K562 (cell line): ENCODE results near the gene CDC23. TPM values are rescaled to one million over a fixed set of nuclear protein-coding genes. Genes with fewer than 3 reads are reported as not detected.

Source experiments
- ATAC-seq: fragments of 200-7000 bp; cut with Tn5 transposase; 3 replicates; pipeline ENCODE4 v1.9.1; 2020; ENCODE audit warnings: moderate library complexity
- BruUV-seq: library from RNA; stranded (reverse); fragments of 400-500 nt; replicated peaks from 2 replicates; lab custom pipeline; 2021; lab: Mats Ljungman, UMichigan
- CTCF ChIA-PET: fragments of 300-600 bp; formaldehyde crosslinking; extraction: SDS; loops from one replicate; lab custom pipeline; 2021; ENCODE audit warnings: low intra/inter-chr PET ratio; lab: Yijun Ruan, JAX
- POLR2A ChIA-PET: fragments of 300-600, 350-650 bp; sonication (Branson Sonifier 250); formaldehyde crosslinking; extraction: SDS; loops from one replicate; lab custom pipeline; 2021; ENCODE audit warnings: antibody characterized with exemption, inconsistent platforms; lab: Yijun Ruan, JAX
- DNase-seq, 4 experiments: peaks; one replicate each; pipeline versions ENCODE4 v3.0.0 to v3.0.0-alpha.2; 2011 to 2018; ENCODE audit warnings: low spot score in 3 of 4, mixed read lengths in 3 of 4; ENCODE audit errors: extremely low read depth in 1 of 4
- FAIRE-seq: peaks from 2 replicates; lab custom pipeline; 2011; peaks lifted over from hg19 to GRCh38; lab: Jason Lieb, UNC
- H2AFZ ChIP-seq: 2 replicates; pipeline ENCODE4 v1.6.0; 2011; ENCODE audit warnings: low read depth, low read length, control low read depth, inconsistent platforms
- H3K27ac ChIP-seq: fragments of 200-600 bp; 3 replicates; pipeline ENCODE4 v1.8.0; 2011; ENCODE audit warnings: low read depth, mild to moderate bottlenecking, control low read depth, inconsistent platforms, low read length, moderate library complexity, mixed read lengths; ENCODE audit errors: extremely low read depth
- H3K27me3 ChIP-seq, 2 experiments: fragments of 300-600 bp in 1 of 2; 2 replicates in 1 of 2; 3 replicates in 1 of 2; pipeline versions ENCODE4 v1.6.0 to v1.8.0; 2011; ENCODE audit warnings: inconsistent platforms in 2 of 2, low read length in 2 of 2, mild to moderate bottlenecking in 1 of 2, mixed read lengths in 1 of 2, moderate library complexity in 1 of 2; ENCODE audit not compliant: control insufficient read depth in 2 of 2, insufficient read depth in 2 of 2
- H3K36me3 ChIP-seq: fragments of 300-600 bp; 3 replicates; pipeline ENCODE4 v1.8.0; 2011; ENCODE audit warnings: mild to moderate bottlenecking, low read length, inconsistent platforms; ENCODE audit not compliant: control insufficient read depth, insufficient read depth
- H3K4me1 ChIP-seq, 2 experiments: fragments of 200-600 bp in 1 of 2; replicated peaks in 1 of 2; 2 replicates in 1 of 2; 3 replicates in 1 of 2; pipeline versions ENCODE4 v1.5.1 to v1.8.0; 2011; ENCODE audit warnings: inconsistent platforms in 2 of 2, low read length in 2 of 2, mild to moderate bottlenecking in 1 of 2, mixed read lengths in 1 of 2, moderate library complexity in 1 of 2; ENCODE audit not compliant: control insufficient read depth in 2 of 2, insufficient read depth in 2 of 2
- H3K4me2 ChIP-seq: 2 replicates; pipeline ENCODE4 v1.6.1; 2011; ENCODE audit warnings: low read length, control low read depth, inconsistent platforms, mixed read lengths; ENCODE audit not compliant: insufficient read depth
- H3K4me3 ChIP-seq: fragments of 200-600 bp; sonication (generic), shearing (Covaris generic); 2 replicates; pipeline ENCODE4 v1.5.1; 2016; ENCODE audit warnings: control low read depth, inconsistent platforms
- H3K79me2 ChIP-seq: fragments of 200-600 bp; 3 replicates; pipeline ENCODE4 v1.8.0; 2011; ENCODE audit warnings: low read length, inconsistent platforms; ENCODE audit not compliant: control insufficient read depth, insufficient read depth
- H3K9ac ChIP-seq, 2 experiments: 2 replicates each; pipeline versions ENCODE4 v1.6.0 to v1.6.1; 2011; ENCODE audit warnings: low read depth in 2 of 2, low read length in 2 of 2, control low read depth in 1 of 2, inconsistent platforms in 1 of 2, mild to moderate bottlenecking in 1 of 2, mixed read lengths in 1 of 2; ENCODE audit not compliant: insufficient read depth in 1 of 2
- H3K9me1 ChIP-seq: one replicate; pipeline ENCODE4 v1.6.0; 2011; ENCODE audit warnings: inconsistent platforms, mild to moderate bottlenecking, low read length, moderate library complexity; ENCODE audit not compliant: control insufficient read depth, insufficient read depth
- H3K9me3 ChIP-seq: replicated peaks from 2 replicates; pipeline ENCODE4 v1.5.1; 2011; ENCODE audit warnings: low read depth, low read length, inconsistent platforms; ENCODE audit not compliant: control insufficient read depth, insufficient read depth
- H4K20me1 ChIP-seq: replicated peaks from 2 replicates; pipeline ENCODE4 v1.6.1; 2011; ENCODE audit warnings: low read length, inconsistent platforms, mixed read lengths; ENCODE audit not compliant: control insufficient read depth, insufficient read depth
- ARHGAP35 ChIP-seq: fragments of 450-650 bp; IDR thresholded peaks from 2 replicates; pipeline ENCODE4 v1.6.1; 2018; ENCODE audit not compliant: partially characterized antibody
- CREBBP ChIP-seq: IDR thresholded peaks from one replicate; pipeline ENCODE4 v1.6.1; 2012; ENCODE audit warnings: low read depth, mild to moderate bottlenecking, control low read depth, inconsistent platforms, low read length
- E2F6 ChIP-seq, 2 experiments: IDR thresholded peaks; 2 replicates each; pipeline ENCODE4 v1.6.1; 2011; ENCODE audit warnings: borderline replicate concordance in 1 of 2, control low read depth in 1 of 2, low read depth in 1 of 2, low read length in 1 of 2, mild to moderate bottlenecking in 1 of 2, mixed read lengths in 1 of 2, moderate library complexity in 1 of 2; ENCODE audit not compliant: insufficient read depth in 1 of 2, insufficient read length in 1 of 2, poor library complexity in 1 of 2, severe bottlenecking in 1 of 2; ENCODE audit errors: extremely low read depth in 1 of 2
- FOXJ3 ChIP-seq: sonication (generic); formaldehyde crosslinking; IDR thresholded peaks from 2 replicates; pipeline ENCODE4 v1.4.0; 2020; ENCODE audit warnings: mild to moderate bottlenecking, missing genetic modification reagents
- MCM5 ChIP-seq: fragments of 450-650 bp; IDR thresholded peaks from 2 replicates; pipeline ENCODE4 v1.6.1; 2016; ENCODE audit warnings: low read depth
- MCM7 ChIP-seq, 2 experiments: fragments of 450-650 bp; IDR thresholded peaks; 2 replicates each; pipeline ENCODE4 v1.6.1; 2016 to 2018
- TAF7 ChIP-seq: fragments of 450-650 bp; IDR thresholded peaks from 2 replicates; pipeline ENCODE4 v1.6.1; 2016; ENCODE audit warnings: missing genetic modification characterization, missing compliant biosample characterization
- ZNF3 ChIP-seq: fragments of 250-450 bp; sonication (Bioruptor Pico); IDR thresholded peaks from 2 replicates; pipeline ENCODE4 v1.5.0; 2021; ENCODE audit warnings: mild to moderate bottlenecking, moderate library complexity
- ZNF445 ChIP-seq: fragments of 250-450 bp; sonication (Bioruptor Pico); IDR thresholded peaks from 2 replicates; pipeline ENCODE4 v1.4.0; 2020; ENCODE audit warnings: low read depth, mild to moderate bottlenecking, moderate library complexity
- ZNF586 ChIP-seq: fragments of 450-650 bp; formaldehyde crosslinking; conservative IDR thresholded peaks from 2 replicates; pipeline ENCODE4 v1.4.0; 2020; ENCODE audit warnings: mild to moderate bottlenecking, moderate library complexity
- ZNF695 ChIP-seq: fragments of 450-650 bp; formaldehyde crosslinking; IDR thresholded peaks from 2 replicates; pipeline ENCODE4 v1.4.0; 2020; ENCODE audit warnings: mild to moderate bottlenecking, moderate library complexity
- whole genome bisulfite sequencing: fragments of 100-300 bp; shearing (Covaris generic); methylation state at CpG from one replicate; pipeline ENCODE4 v1.1.6; 2016; ENCODE audit warnings: low coverage, mixed read lengths; ENCODE audit not compliant: insufficient coverage; ENCODE audit errors: missing lambda C conversion rate; 5-methylcytosine and 5-hydroxymethylcytosine counted together
- in situ Hi-C: fragments of 300-500 bp; cut with MboI; formaldehyde crosslinking; loops from 4 replicates; pipeline ENCODE4 v1.15.0; 2018; ENCODE audit warnings: inconsistent platforms, mixed read lengths
- intact Hi-C: fragments of 100-400 bp; cut with micrococcal nuclease; formaldehyde crosslinking; loops from 2 replicates; pipeline ENCODE4 v1.14.2; 2022
- polyA plus RNA-seq, 8 experiments: library from polyadenylated mRNA; depleted of rRNA in 4 of 8; stranded (reverse) in 5 of 8; unstranded in 3 of 8; fragments of >200 nt; fragmentation: Nextera tagmentation in 2 of 8; fragmentation: Illumina TruSeq in 1 of 8; extraction: Ambion mirVana in 2 of 8; extraction: Trizol in 1 of 8; gene quantifications; 2 replicates each; pipeline versions ENCODE4 v1.2.1 to v1.2.3, GENCODE V29; 2011 to 2014; ENCODE audit warnings: inconsistent platforms in 1 of 8, missing spikeins in 1 of 8
- total RNA-seq, 7 experiments: library from RNA; depleted of rRNA in 6 of 7; stranded (reverse); fragments of >200 nt in 6 of 7; fragmentation: Illumina TruSeq in 2 of 7; extraction: Trizol in 2 of 7; gene quantifications; 2 replicates each; pipeline versions ENCODE4 v1.2.1 to v1.2.3, GENCODE V29; 2011 to 2021; ENCODE audit warnings: low replicate concordance in 1 of 7
- TF ChIP-seq, protein P1 (sequence below): sonication (generic); formaldehyde crosslinking; IDR thresholded peaks from 2 replicates; pipeline ENCODE4 v1.8.0; 2022; ENCODE audit warnings: mild to moderate bottlenecking, missing genetic modification reagents

The CDC23 gene
- total and polyA plus RNA-seq, 9 of the 15 experiments (the other 6 are each of a cell fraction or from before 2014, with no cell fraction given), result 34.5 to 157 (median 65.5) TPM

DNA sequence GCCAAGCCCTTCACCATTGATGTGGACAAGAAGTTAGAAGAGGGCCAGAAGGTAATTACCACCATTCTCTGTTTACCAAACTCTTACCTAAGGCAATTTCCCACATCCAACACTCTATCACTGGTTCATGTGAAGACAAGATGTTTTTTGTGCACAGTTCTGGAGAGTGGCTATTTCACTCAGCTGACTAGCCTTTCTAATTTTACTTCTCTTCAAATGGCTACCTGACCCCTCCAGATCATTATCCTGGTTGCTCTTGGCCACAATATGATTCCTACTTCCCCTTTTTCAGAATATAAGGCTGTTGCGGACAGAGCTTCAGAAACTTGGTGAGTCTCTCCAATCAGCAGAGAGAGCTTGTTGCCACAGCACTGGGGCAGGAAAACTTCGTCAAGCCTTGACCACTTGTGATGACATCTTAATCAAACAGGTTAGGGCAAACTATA is 27.1 kb downstream of the CDC23 start (continued):
- TF ChIP-seq MCM5 (no peak), CREBBP (no peak), TAF7 (no peak)

GRCh38 chr5:138182808-138183207 is 30.3 kb downstream of the CDC23 start:
- no peak for FAIRE-seq
- ChIA-PET CTCF (no interaction called here), POLR2A (interaction anchor here (0.8 to 1.7 kb wide), 3 partner anchors 9 to 280 kb away, joined by 3 to 5 read pairs (median 3); no protein-coding TSS in a partner anchor)
- ATAC-seq, result no peak
- Histone ChIP-seq H3K4me2 (no peak overlapping the region), H3K4me1 (peaks cover 0 to 12% of the 10 kb centered on the region in 2 experiments; a peak in 4 of 5 replicates), H3K36me3 (peaks cover 72% of the 10 kb centered on the region), H3K9ac (no peak overlapping the region), H3K4me3 (no peak overlapping the region), H2AFZ (no peak overlapping the region), H3K27ac (no peak overlapping the region), H4K20me1 (no peaks in the 10 kb centered on the region), H3K79me2 (peaks cover 33% of the 10 kb centered on the region), H3K9me1 (no peaks in the 10 kb centered on the region), H3K27me3 (no peaks in the 10 kb centered on the region), H3K9me3 (no peaks in the 10 kb centered on the region)
- intact Hi-C loops (loop anchor here (5.0 kb wide), 1 partner anchor 169 kb away; the partner anchor contains the start of gene KDM3B), in situ Hi-C loops (loop anchor here (5.0 to 25.0 kb wide), 2 partner anchors 99 to 229 kb away; no protein-coding TSS in a partner anchor)
- no TSS peak for BruUV-seq
- DNase-seq, result no peak
- 93% methylated on average over 6 of the region's 6 CpGs for WGBS
- TF ChIP-seq, protein P1, sequence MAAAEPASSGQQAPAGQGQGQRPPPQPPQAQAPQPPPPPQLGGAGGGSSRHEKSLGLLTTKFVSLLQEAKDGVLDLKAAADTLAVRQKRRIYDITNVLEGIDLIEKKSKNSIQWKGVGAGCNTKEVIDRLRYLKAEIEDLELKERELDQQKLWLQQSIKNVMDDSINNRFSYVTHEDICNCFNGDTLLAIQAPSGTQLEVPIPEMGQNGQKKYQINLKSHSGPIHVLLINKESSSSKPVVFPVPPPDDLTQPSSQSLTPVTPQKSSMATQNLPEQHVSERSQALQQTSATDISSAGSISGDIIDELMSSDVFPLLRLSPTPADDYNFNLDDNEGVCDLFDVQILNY, result no peak
- TF ChIP-seq MCM7 (IDR thresholded peaks at IDR 0.05) (no peak), ARHGAP35 (no peak), ZNF445 (CRISPR knock-in tag) (no peak), ZNF695 (CRISPR knock-in tag) (no peak), E2F6 (IDR thresholded peaks at IDR 0.05; ENCODE audit: borderline replicate concordance in 1 of 2, extremely low read depth in 1 of 2, insufficient read depth in 1 of 2, insufficient read length in 1 of 2, low read depth in 1 of 2, low read length in 1 of 2, poor library complexity in 1 of 2, severe bottlenecking in 1 of 2) (no peak), FOXJ3 (CRISPR knock-in tag) (no peak), ZNF586 (no peak), ZNF3 (no peak)
